HepG2 (cell line): Measurements from ENCODE around the gene NFX1. TPM values are rescaled to one million over a fixed set of nuclear protein-coding genes. Genes with fewer than 3 reads are reported as not detected.
"Not testable (repeated sequence)": the region's sequence is repeated elsewhere in the genome, so short reads cannot be mapped to it uniquely, and the experiment has no call there.

Source experiments
- ATAC-seq: fragments of 200-7000 bp; cut with Tn5 transposase; 3 replicates; pipeline ENCODE4 v1.9.1; 2020; ENCODE audit warnings: mild to moderate bottlenecking, moderate library complexity
- BruUV-seq: library from RNA; stranded (reverse); fragments of 400-500 nt; replicated peaks from 2 replicates; lab custom pipeline; 2021; lab: Mats Ljungman, UMichigan
- CTCF ChIA-PET: fragments of 300-600 bp; formaldehyde crosslinking; extraction: SDS; loops from one replicate; lab custom pipeline; 2021; ENCODE audit warnings: low total read pairs, inconsistent platforms, low intra/inter-chr PET ratio; lab: Yijun Ruan, JAX
- POLR2A ChIA-PET: fragments of 350-600 bp; sonication (Branson Sonifier 250); formaldehyde crosslinking; loops from one replicate; lab custom pipeline; 2020; ENCODE audit warnings: antibody characterized with exemption, inconsistent platforms; lab: Yijun Ruan, JAX
- DNase-seq: peaks from one replicate; pipeline ENCODE4 v3.0.0-alpha.2; 2015; ENCODE audit warnings: low spot score
- FAIRE-seq: peaks from 3 replicates; lab custom pipeline; 2011; peaks lifted over from hg19 to GRCh38; lab: Jason Lieb, UNC
- H2AFZ ChIP-seq: one replicate; pipeline ENCODE4 v1.6.1; 2011; ENCODE audit warnings: low read length, inconsistent platforms
- H3K27ac ChIP-seq: fragments of 300-600 bp; 3 replicates; pipeline ENCODE4 v1.8.0; 2011; ENCODE audit warnings: mixed run types, mild to moderate bottlenecking, mixed read lengths, low read length, inconsistent platforms; ENCODE audit not compliant: insufficient read depth; ENCODE audit errors: extremely low read length
- H3K27me3 ChIP-seq, 2 experiments: fragments of 200-600 bp in 1 of 2; 2 replicates in 1 of 2; 3 replicates in 1 of 2; pipeline versions ENCODE4 v1.6.0 to v1.8.0; 2011; ENCODE audit warnings: low read length in 2 of 2, mild to moderate bottlenecking in 2 of 2, moderate library complexity in 2 of 2, inconsistent platforms in 1 of 2; ENCODE audit not compliant: insufficient read depth in 2 of 2, control insufficient read depth in 1 of 2
- H3K36me3 ChIP-seq, 2 experiments: fragments of 200-600 bp in 1 of 2; replicated peaks in 1 of 2; 2 replicates in 1 of 2; 3 replicates in 1 of 2; pipeline versions ENCODE4 v1.5.1 to v1.8.0; 2011; ENCODE audit warnings: low read length in 2 of 2, inconsistent platforms in 1 of 2; ENCODE audit not compliant: insufficient read depth in 2 of 2, control insufficient read depth in 1 of 2
- H3K4me1 ChIP-seq: 2 replicates; pipeline ENCODE4 v1.5.1; 2012; ENCODE audit warnings: low read length, inconsistent platforms; ENCODE audit not compliant: insufficient read depth
- H3K4me2 ChIP-seq: 2 replicates; pipeline ENCODE4 v1.6.0; 2011; ENCODE audit warnings: low read depth, low read length, inconsistent platforms
- H3K4me3 ChIP-seq, 3 experiments: fragments of 200-600 bp in 1 of 3; sonication (generic), shearing (Covaris generic) in 1 of 3; replicated peaks in 1 of 3; 2 replicates each; pipeline ENCODE4 v1.5.1; 2011 to 2016; ENCODE audit warnings: low read length in 3 of 3, inconsistent platforms in 2 of 3, low read depth in 2 of 3, mild to moderate bottlenecking in 2 of 3, control low read depth in 1 of 3, mixed read lengths in 1 of 3; ENCODE audit not compliant: insufficient read depth in 1 of 3
- H3K79me2 ChIP-seq: one replicate; pipeline ENCODE4 v1.6.1; 2011; ENCODE audit warnings: low read length, inconsistent platforms; ENCODE audit not compliant: insufficient read depth
- H3K9ac ChIP-seq: 2 replicates; pipeline ENCODE4 v1.6.0; 2011; ENCODE audit warnings: mild to moderate bottlenecking, low read depth, low read length, inconsistent platforms; ENCODE audit not compliant: insufficient read depth
- H3K9me3 ChIP-seq: 2 replicates; pipeline ENCODE4 v1.5.1; 2012; ENCODE audit warnings: mild to moderate bottlenecking, low read length
- H4K20me1 ChIP-seq: 2 replicates; pipeline ENCODE4 v1.6.0; 2011; ENCODE audit warnings: inconsistent platforms, mild to moderate bottlenecking, low read length, moderate library complexity; ENCODE audit not compliant: insufficient read depth
- AHR ChIP-seq: IDR thresholded peaks from 2 replicates; pipeline ENCODE4 v1.6.1; 2018; ENCODE audit warnings: missing genetic modification reagents, missing compliant biosample characterization
- GLMP ChIP-seq: sonication (generic); formaldehyde crosslinking; IDR thresholded peaks from 2 replicates; pipeline ENCODE4 v1.9.0; 2021; ENCODE audit warnings: missing genetic modification reagents, mild to moderate bottlenecking, borderline replicate concordance
- MAFF ChIP-seq: IDR thresholded peaks from 2 replicates; pipeline ENCODE4 v1.6.1; 2011; ENCODE audit warnings: low read depth, low read length, improper control_type of control experiment
- NFE2L1 ChIP-seq: sonication (generic); formaldehyde crosslinking; IDR thresholded peaks from 2 replicates; pipeline ENCODE4 v1.4.0; 2020; ENCODE audit warnings: missing genetic modification reagents, mild to moderate bottlenecking, borderline replicate concordance
- ZZZ3 ChIP-seq: sonication (generic); formaldehyde crosslinking; IDR thresholded peaks from 2 replicates; pipeline ENCODE4 v1.4.0; 2020; ENCODE audit warnings: missing genetic modification reagents, mild to moderate bottlenecking, borderline replicate concordance
- WGBS: methylation state at CpG from one replicate; pipeline ENCODE4 v1.1.6; 2017; ENCODE audit warnings: low lambda C conversion rate; 5-methylcytosine and 5-hydroxymethylcytosine counted together
- in situ Hi-C: cut with HindIII; loops from 2 replicates; pipeline ENCODE4 v1.10.0; 2017; ENCODE audit warnings: low pct_unique_long_range_greater_than_20kb; ENCODE audit not compliant: extremely low pct_ligation_motif_present
- intact Hi-C: fragments of 100-400 bp; cut with micrococcal nuclease; formaldehyde crosslinking; loops from one replicate; pipeline ENCODE4 v1.10.0; 2022; ENCODE audit not compliant: unreplicated experiment
- polyA plus RNA-seq, 8 experiments: library from polyadenylated mRNA; depleted of rRNA in 3 of 8; stranded (reverse) in 7 of 8; unstranded in 1 of 8; fragments of >200 nt; fragmentation: Illumina TruSeq in 4 of 8; extraction: Trizol in 4 of 8; gene quantifications; 2 replicates each; pipeline versions ENCODE4 v1.2.1 to v1.2.3, GENCODE V29; 2011 to 2016; ENCODE audit warnings: low read depth in 4 of 8, missing spikeins in 1 of 8, mixed read lengths in 1 of 8; ENCODE audit not compliant: insufficient read depth in 1 of 8
- total RNA-seq, 5 experiments: library from RNA; depleted of rRNA; stranded (reverse); fragments of >200 nt; fragmentation: Illumina TruSeq; extraction: Trizol; gene quantifications; 2 replicates each; pipeline ENCODE4 v1.2.3, GENCODE V29; 2016; ENCODE audit warnings: low read depth in 1 of 5

The NFX1 gene
- total and polyA plus RNA-seq, 2 of the 13 experiments (the other 11 are each of a cell fraction or from before 2014, with no cell fraction given), result 23.9 to 27.5 TPM

GRCh38 chr9:33315371-33315770 lies 25.1 kb downstream of the NFX1 start:
- POLR2A ChIA-PET, result interaction anchor here (3.9 kb wide), 1 partner anchor 25 kb away, joined by 9 read pairs; the partner anchor contains the start of gene NFX1

DNA sequence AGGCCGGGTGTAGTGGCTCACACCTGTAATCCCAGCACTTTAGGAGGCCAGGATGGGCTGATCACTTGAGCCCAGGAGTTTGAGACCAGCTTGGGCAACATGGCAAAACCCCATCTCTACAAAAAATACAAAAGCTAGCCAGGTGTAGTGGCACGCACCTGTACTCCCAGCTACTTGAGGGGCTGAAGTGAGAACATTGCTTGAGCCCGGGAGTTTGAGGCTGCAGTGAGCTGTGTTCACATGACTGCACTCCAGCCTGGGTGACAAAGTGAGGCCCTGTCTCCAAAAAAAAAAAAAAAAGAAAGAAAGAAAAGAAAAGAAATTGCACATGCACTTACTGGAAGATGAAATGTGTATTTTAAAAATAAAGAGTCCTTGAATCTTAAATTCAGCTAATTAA lies 26.8 kb downstream of the NFX1 start:
- H3K4me2 ChIP-seq, H3K4me1 ChIP-seq, H3K9me3 ChIP-seq, intact Hi-C loops, DNase-seq, H4K20me1 ChIP-seq, H3K27me3 ChIP-seq, BruUV-seq, H3K27ac ChIP-seq, CTCF ChIA-PET, H2AFZ ChIP-seq, ATAC-seq, H3K4me3 ChIP-seq, H3K9ac ChIP-seq, H3K79me2 ChIP-seq, in situ Hi-C loops, FAIRE-seq: not testable (repeated sequence)
- 99% methylated on average over 3 of the region's 3 CpGs for WGBS
- H3K36me3 ChIP-seq, result peaks cover 24 to 83% of the 10 kb centered on the region in 2 experiments
- POLR2A ChIA-PET, result interaction anchor here (3.9 kb wide), 1 partner anchor 27 kb away, joined by 9 read pairs; the partner anchor contains the start of gene NFX1

More at GRCh38 chr9:33315371-33315770, 25.1 kb downstream of the NFX1 start:
- CTCF ChIA-PET, result no interaction called here
- H3K4me2 ChIP-seq, result no peak overlapping the region
- no peak overlapping the region for H2AFZ ChIP-seq
- H3K9ac ChIP-seq, result no peak overlapping the region
- no peaks in the 10 kb centered on the region for H3K9me3 ChIP-seq
- H3K27ac ChIP-seq, result no peak overlapping the region
- intact Hi-C loops (no loop called here), in situ Hi-C loops (no loop called here)
- no peaks in the 10 kb centered on the region for H3K79me2 ChIP-seq
- no TSS peak for BruUV-seq
- peaks cover 24 to 83% of the 10 kb centered on the region in 2 experiments for H3K36me3 ChIP-seq
- ATAC-seq (no peak), DNase-seq (no peak), FAIRE-seq (no peak)
- WGBS, result 97% methylated on average over 5 of the region's 5 CpGs
- no peak overlapping the region for H3K4me3 ChIP-seq
- no peaks in the 10 kb centered on the region for H4K20me1 ChIP-seq
- TF ChIP-seq NFE2L1 (CRISPR knock-in tag) (no peak), ZZZ3 (CRISPR knock-in tag) (no peak), MAFF (no peak), AHR (CRISPR knock-in tag) (no peak), GLMP (CRISPR knock-in tag) (no peak)
- H3K27me3 ChIP-seq, result no peaks in the 10 kb centered on the region
- H3K4me1 ChIP-seq, result no peaks in the 10 kb centered on the region
